Retinal pigment epithelial cell (primary cell): ENCODE measurements around the gene ATOX1.

ENCODE experiments used
- DNase-seq: peaks from one replicate; pipeline ENCODE4 v3.0.0-alpha.2; 2010; ENCODE audit warnings: low read depth
- H3K4me3 ChIP-seq: 2 replicates; pipeline ENCODE4 v1.5.1; 2011; ENCODE audit warnings: mild to moderate bottlenecking, low read length, control low read depth, moderate library complexity
- TF ChIP-seq, protein P1 (sequence below): conservative IDR thresholded peaks from 2 replicates; pipeline ENCODE4 v1.5.1; 2011; ENCODE audit warnings: low read depth, low read length, control low read depth, inconsistent platforms

ATOX1 gene, protein sequence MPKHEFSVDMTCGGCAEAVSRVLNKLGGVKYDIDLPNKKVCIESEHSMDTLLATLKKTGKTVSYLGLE

DNA sequence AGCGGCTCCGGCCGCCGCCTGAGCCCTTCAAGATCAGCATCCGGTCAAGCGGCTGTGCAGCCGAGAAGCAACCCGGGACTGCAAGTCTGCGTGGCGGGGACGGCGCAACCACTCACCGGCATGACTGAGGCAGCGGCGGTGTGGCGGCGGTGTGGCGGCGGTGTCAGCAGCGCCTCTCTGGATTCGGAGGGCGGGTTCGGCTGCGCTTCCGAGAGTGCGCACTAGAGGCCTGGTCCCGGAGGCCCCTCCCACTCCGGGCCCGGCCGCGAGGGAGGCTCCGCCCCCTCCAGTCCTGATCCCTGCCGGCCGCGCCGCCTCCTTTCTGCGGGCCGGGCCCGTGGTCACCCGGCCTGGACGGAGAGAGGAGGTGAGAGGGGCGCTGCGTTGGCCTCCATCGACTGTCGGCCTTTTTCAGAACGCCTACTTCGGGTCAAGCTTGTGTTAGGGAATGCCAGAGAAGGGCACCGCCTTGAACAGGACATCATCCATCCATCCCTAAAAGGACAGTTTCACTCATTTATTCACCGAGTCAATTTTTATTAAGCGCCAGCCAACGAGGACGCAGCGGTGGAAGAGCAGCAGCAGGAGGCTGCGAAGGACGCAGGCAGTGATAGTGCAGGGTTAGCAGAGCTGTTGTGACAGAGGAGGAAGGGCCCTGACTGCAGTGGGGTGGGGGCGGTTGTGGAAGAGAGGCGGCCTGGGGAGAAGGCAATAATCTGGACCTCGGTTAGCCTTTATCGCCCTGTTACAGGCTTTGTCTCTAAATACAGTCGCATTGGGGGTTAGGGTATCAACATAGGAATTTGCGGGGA is at the start of gene ATOX1:
Gene ATOX1, minus strand, starts transcription at position 202 of the 812 bp plus-strand sequence. Its CDS starts 80 bp downstream, at position 122.
- peak; percentile 58 for DNase-seq
- TF ChIP-seq, protein P1, sequence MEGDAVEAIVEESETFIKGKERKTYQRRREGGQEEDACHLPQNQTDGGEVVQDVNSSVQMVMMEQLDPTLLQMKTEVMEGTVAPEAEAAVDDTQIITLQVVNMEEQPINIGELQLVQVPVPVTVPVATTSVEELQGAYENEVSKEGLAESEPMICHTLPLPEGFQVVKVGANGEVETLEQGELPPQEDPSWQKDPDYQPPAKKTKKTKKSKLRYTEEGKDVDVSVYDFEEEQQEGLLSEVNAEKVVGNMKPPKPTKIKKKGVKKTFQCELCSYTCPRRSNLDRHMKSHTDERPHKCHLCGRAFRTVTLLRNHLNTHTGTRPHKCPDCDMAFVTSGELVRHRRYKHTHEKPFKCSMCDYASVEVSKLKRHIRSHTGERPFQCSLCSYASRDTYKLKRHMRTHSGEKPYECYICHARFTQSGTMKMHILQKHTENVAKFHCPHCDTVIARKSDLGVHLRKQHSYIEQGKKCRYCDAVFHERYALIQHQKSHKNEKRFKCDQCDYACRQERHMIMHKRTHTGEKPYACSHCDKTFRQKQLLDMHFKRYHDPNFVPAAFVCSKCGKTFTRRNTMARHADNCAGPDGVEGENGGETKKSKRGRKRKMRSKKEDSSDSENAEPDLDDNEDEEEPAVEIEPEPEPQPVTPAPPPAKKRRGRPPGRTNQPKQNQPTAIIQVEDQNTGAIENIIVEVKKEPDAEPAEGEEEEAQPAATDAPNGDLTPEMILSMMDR, result no peak
- peak within 1 kb of the TSS; percentile 91 for H3K4me3 ChIP-seq

DNA sequence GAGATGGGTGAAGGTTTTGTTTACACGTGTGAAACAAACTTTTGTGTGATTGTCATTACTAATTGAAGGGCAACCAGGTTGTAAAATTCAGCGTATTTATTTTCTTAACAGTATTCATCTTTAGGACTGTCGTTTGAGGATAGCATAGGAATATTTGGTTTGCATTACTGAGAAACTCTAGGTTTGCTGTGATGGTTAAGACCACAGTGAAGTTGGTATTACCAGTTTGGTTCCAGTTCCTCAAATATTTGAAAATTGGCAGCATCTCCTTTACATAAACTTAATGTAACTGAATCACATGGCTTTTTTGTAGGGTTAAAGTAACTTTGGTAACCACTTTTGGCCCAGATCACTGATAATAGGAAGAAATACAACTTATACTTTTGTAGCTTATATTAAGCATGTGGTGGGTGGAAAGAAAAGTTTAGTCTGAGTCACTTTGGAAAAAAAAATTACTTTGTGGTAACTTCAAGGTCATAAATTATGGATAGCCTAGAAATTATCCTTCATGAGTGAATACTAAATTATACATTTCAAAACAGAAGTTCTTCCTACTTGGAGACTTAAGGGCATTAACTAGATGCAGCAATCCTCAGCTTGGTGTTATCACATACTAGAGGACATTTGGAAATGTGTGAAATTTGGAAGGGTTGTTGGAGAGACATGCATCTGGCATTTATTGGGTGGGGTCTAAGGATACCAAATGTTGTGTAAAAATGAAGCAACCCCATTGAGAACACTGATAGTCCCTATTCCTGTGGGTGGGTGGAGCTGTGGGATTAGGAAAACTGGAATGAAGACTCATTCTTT is 47.2 kb upstream of the ATOX1 start:
- H3K4me3 ChIP-seq, result no peak overlapping the region
- TF ChIP-seq, protein P1, result no peak
- no peak for DNase-seq

DNA sequence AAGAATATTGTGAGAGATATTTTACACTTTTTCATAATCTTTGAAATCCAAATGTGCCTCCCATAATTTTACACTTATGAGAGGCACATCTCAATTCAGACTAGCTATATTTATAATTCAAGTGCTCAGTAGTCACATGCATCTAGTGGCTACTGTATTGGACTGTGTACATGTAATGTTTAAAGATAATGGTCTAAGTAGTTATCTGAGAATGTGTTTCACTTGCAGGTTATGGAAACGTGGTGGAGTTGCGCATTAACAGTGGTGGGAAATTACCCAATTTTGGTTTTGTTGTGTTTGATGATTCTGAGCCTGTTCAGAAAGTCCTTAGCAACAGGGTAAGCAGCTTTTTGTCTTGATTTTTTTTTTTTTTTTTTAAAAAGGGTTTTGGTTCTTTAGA is 42.1 kb upstream of the ATOX1 start:
- H3K4me3 ChIP-seq, result no peak overlapping the region
- TF ChIP-seq, protein P1, result no peak
- no peak for DNase-seq

DNA sequence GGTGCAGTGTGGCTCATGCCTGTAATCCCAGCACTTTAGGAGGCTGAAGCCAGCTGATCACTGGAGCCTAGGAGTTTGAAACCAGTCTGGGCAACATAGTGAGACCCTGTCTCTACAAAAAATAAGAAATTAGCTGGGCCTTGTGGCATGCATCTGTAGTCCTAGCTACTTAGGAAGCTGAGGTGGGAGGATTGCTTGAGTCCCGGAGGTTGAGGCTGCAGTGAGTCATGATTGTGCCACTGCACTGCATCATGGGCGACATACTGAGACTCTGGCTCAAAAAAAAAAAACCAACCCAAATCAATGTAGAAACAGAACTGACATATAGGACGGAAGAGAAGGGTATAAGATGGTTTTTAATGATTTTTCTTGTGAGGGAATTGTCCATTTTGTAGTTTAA is 41.0 kb upstream of the ATOX1 start:
- no peak overlapping the region for H3K4me3 ChIP-seq
- no peak for DNase-seq
- TF ChIP-seq, protein P1, result no peak

DNA sequence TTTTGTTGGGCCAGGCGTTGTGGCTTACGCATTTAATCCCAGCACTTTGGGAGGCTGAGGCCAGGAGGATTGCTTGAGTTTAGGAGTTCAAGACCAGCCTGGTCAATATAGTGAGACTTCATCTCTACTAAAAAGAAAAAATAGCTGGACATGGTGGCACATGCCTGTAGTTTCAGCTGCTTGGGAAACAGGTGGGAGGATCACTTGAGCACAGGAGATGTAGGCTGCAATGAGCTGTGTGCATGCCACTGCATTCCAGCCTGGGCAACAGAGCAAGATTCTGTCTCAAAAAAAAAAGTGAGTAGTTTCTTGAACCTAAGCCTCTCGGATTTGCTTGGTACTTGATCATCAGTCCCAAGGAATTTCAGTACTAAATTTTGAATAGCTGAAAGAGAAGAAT is 40.2 kb upstream of the ATOX1 start:
- no peak overlapping the region for H3K4me3 ChIP-seq
- DNase-seq, result no peak
- TF ChIP-seq, protein P1, result no peak

DNA sequence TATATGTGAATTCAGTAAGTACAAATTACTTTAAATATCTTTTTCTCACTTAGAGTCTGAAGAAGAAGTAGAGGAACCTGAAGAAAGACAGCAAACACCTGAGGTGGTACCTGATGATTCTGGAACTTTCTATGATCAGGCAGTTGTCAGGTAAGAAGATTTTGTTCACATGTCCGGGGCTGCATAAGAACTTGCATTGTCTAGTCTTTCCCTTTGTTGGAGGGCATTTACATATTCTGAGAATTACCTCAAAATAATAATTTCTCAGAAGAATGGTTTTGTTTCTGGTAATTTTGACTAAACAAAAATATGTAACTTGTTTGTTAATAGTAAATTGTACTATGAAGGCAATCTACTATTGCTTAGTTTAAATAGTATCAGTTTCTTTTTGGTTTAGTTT is 37.0 kb upstream of the ATOX1 start:
- TF ChIP-seq, protein P1, result no peak
- no peak for DNase-seq
- H3K4me3 ChIP-seq, result no peak overlapping the region
